Embryonic facial prominence (tissue), 1 donor: ENCODE data around the gene KCNQ1.
A peak's percentile ranks its signal among the peaks of the same experiment; 100 is the strongest.

Experiments
- DNase-seq: peaks from one replicate; pipeline ENCODE4 v3.0.0-alpha.2; 2016; ENCODE audit errors: extremely low spot score

KCNQ1 gene

DNA sequence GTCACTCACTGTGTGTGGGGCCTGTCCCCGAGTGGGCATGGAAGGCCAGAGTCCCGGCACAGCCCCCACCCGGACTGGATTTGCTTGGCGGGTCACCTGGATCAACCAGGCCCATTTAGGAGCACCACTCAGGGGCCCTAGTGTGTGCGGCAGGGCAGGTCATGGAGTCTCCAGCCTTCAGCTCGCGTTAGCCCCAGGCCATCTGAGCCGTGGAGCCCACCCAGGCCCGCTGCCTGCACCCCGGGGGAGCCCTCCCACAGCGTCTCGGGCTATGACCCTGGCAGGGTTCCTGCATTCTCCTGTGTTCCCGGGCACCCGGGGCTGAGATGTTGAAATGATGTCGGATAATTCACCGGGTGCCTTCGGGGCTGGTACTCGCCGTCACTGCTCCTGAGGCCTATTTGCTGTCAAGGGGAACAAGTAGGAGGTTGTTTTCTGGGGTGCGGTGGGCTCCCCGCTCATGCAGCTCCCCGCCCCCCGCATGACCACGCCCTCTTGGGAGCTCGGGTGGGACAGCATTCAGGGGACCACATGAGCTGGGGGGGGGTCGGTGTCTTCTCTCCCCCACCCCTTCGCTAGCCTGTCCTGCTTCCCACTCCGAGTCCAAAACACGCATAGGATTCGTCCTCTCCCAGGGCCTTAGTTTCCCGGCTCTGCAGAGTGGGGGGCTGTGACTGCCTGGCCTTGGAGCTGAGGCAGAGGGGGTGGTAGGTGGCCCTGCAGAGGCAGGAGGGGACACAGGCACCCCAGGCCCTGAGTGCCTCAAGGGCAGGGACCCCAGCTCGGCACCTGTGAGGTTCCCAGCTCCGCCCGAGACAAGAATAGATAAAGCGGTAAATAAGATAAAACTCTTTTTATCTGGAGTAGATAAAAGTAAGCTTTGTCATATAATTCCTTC is 77.2 kb downstream of the KCNQ1 start:
- no peak for DNase-seq

DNA sequence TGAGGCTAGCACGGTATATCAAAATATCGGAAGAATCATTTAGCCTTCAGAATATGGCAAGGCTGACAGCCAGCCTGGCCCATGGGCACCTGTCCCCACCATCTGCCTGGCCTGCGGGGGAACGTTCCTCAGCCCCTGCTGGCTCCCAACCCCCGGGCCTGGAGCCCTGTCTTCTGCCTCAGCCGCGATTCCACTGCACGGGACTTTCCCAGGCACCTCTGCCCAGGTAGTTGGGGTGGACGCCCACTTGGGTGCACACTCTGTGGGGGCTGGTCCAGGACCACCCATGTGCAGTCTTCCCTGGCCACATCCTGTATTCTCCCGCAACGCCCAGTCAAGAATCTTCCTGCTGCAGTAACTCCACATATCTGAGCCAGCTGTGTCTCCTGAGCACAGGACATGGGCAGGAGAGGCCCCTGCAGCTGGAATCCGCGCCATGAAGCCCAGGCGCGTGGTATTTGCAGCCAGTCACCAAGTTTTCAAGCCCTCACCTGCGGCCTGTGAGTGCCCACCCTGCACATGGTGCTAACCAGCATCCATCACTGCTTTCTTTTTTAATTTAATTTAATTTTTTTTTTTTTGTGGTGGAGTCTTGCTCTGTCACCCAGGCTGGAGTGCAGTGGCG is 77.9 kb downstream of the KCNQ1 start:
- DNase-seq = no peak

DNA sequence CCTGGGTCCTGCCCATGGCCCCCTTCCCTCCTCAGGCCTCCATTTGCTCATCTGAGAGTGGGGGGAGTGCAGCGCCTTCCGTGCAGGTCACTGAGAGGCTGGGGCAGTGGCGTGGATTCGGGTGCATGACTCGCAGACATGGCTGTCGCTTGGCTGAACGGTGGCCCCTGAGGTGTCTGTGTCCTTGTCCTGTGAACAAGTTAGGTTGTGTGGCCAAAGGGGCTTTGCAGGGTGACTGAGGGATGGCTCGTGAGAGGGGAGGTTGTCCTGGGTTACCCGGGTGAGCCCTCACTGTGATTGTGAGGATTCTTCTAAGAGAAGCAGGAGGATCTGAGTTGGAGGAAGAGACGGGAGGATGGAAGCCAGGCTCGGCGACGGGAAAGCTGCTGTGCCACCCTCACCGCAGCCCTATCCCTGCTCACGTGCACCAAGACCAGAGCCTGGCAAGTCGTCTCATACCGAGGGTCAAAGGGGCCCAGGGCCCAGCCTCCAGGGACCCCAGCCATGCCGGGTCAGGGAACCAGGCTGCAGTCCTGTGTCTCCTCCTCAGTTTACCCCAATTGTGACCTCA is 79.1 kb downstream of the KCNQ1 start:
- DNase-seq = no peak

DNA sequence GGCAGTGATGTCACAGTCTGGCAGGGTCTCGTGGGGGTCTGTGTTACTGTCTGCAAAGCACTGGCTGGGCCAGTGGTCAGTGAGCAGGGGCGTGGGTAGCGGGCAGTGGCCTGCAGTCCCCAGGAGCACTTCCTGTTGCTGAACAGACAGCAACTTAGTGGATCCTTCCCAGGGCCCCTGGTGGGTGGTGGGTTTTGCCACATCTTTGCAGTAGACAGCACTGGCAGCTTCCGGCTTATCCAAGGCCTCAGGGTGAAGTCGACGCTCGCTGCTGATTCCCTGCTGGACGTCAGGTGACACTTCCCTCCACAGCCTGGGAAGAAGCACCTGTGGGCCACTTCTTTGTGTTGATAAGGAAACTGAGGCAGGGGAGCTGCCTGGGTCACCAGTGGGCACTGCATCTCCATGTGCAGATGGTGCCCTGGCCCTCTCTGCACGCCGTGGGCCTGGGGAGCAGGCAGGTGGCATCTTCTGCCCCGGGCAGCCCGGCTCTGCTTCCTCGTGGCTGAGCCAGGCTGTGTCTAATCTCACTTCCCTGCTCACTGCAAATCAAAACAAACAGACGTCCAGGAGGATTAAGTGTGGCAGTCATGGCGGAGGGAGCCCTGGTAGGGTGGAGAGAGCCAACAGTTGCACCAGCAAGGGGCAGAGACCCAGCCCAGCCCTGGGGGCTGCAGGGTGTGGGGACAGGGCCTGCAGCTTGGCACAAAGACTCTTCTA is 79.8 kb downstream of the KCNQ1 start:
- DNase-seq = no peak

DNA sequence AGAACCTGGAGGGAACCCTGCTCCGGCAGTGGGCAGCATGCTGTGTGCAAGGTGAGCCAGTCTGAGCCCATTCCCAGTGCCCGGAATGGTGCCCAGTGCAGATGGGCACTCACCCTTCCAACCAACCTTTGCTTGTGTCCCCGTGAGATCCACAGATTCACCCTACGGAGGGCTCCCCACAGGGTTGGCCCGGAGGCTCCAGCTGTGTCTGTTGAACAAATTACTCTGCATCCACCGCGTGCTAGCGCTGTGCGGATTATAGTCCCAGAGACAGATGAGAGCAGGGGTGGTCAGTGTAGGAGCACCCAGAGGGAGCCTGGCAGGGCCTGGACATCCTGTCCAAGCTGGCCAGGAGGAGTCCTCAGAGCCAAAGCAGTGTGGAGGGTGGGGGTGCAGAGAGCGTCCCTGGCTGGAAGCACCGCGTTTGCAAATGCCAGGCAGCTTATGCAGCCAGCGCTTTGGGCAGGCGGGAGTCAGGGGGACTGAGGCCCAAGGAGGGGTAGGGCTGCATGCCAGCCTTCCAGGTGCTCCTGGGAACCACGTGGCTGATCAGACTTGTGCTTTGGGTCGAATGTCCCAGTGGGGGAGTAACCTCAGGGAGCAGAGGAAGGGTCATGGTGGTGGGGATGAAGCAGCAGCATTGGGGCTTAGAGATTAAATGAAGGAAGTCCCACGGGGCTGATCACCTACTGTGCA is 80.5 kb downstream of the KCNQ1 start:
- DNase-seq = no peak

DNA sequence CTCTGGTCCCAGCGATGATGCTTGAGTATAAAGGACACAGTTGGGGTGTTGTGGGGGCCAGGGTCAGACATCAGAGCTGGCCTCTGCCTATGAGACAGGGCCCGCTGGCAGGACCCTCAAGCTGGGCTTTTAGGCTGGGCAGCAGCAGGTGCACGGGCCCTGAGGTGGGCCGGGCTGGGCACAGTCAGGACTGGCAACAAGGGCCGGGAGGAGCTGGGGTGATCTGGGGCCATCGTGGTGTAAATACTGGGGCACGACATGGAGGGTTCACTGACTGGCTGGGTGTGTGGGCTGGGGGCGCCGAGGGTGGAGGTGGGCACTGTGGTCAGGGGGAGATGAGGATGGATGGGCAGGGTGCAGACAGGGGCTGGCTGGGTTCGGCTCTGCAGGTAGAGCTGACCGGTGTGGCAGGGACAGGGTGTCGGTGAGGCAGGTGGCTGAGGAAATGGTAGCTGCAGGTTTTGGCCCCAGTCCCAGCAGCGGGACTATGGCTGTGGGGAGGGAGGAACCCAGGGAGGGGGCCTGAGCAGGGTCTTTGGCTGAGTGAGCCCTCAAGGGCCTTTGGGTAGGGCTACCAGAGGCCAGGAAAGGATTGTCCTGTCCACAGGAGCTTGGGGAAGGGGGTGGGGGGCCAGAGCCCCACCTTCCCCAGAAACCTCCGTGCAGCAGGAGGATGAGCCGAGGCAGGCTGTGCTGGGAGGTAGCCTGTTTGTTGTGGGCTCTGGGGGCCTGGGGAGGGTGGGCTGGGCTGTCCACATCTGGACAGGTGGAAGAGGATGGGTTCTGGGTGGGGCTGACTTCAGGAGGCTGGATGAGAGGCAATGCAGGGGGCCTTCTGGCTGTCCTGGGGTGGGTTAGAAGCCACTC is 81.4 kb downstream of the KCNQ1 start:
- no peak for DNase-seq

DNA sequence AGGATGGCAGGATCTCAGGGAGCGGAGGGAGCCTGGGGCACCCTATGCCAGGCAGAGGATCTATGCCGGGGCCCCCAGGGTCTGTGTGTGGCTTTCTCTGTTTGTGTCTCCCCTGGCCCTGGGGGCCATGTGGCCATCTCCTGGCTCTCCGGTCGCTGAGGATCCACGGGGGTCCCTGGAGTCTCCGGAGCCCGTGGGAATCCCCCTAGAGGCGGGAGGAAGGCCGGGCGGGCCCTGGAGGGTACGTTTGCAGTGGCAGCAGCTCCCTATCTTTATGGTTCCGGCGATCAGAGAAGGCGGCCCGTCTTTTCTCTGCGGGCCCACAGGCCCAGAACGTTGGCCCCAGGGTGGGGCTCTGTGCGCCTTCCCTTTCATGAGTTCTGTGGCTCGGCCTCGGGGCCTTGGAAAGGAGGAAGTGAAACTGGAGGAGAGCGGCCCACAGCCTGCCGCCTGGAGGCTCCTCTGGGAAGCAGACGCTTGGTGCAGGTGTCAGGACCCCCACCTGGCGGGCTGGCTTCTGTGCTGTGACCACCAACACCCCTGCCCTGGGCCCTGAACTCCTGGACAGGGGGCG is 82.1 kb downstream of the KCNQ1 start:
- DNase-seq = no peak

DNA sequence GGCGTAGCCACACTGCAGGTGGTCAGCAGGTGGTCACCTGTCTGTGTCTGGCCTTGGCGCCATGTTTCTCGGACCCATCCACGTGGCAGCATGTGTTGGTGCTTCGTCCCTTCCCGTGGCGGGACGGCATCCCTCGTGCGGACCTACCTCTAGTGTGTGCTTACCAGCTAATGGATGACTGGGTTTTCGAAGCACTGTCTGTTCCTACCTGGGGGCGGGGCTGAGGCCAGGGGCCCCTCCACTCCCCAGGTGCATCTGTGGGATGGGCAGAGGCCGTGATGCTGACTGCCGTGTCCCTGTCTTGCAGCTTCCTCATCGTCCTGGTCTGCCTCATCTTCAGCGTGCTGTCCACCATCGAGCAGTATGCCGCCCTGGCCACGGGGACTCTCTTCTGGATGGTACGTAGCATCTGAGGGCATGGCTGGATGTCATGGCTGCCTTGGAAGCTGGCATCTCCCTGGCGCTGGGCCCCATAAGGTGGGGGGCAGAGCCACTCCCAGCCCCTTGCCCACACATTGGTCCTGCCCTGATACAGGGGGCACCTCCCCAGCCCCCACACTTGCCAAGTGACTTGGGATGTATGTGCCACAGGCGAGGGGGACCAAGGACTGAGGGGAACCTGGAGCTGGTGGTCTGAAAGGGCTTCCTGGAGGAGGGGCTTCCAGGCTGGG is 82.9 kb downstream of the KCNQ1 start:
- DNase-seq = no peak

DNA sequence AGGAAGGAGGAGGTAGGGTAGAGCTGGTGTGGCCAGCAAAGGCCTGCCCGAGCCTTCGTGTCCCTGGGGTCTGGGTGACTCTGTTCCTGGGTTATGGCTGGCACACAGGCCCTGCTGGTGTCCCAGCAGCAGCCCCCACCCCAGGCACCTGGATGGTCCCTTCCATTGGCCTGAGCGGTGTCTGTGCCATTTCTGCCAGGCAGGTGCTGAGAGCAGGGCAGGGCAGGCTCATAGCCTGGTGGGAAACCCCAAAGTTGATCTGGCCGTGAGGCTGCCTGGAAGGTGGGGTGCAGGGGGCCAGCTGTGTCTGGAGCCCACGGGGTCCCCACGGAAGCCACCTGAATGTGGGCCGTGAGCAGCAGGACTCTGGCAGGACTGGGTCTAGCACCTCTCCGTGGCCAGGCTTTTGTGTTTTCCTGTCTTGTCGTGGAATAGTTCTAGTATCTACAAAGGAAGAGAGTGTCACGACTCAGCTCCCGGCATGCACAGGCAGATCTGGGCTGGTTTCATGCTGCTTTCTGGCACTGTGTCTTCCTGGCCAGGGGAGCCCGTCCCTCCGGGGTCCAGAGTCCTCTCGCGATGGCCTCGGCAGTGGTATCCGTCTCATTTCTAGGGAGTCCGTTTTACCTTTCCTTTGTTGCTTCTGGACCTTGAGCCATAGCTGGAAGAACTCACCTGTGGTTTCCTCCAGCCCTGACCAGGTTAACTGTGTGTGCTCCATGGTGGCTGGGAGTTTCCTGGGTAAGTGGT is 83.7 kb downstream of the KCNQ1 start:
- DNase-seq = no peak

DNA sequence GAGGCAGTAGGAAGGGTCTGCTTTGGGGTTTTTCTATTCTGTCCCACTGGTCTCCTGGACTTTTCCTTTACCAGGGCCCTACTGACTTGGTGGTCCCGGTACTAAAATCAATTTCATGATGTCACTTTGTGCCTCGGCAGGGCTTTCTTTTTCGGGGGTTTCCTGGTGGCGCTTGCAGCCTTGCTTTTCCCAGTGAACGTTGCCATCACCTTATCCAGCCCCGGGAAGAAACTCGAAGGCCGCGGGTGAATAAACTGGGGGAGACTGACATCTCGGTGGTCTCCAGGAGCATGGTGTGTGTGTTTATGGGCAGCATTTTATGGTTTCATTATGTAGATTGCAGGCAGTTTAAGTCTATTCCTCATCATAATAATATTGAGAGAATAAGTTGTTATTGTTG is 84.4 kb downstream of the KCNQ1 start:
- no peak for DNase-seq

DNA sequence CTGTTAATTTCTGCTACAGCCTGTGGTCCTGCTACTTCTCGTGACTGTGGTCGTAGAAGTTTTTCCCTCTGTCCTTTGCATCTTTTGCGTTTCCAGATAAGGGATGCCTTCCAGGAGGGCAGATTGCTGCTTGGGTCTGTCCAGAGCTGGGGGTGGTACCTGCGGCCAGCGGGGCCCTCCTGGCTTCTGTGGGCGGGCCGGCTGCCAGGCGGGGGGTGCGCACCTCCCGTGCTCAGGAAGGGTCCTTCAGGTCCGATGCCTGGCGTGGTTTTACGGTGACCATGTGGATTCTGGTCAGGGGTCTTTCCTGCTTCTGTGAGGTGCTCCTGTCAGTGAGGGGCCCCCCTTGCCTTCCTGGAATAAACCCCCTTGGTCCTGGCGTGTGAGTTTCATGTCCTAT is 84.8 kb downstream of the KCNQ1 start:
- DNase-seq = no peak

DNA sequence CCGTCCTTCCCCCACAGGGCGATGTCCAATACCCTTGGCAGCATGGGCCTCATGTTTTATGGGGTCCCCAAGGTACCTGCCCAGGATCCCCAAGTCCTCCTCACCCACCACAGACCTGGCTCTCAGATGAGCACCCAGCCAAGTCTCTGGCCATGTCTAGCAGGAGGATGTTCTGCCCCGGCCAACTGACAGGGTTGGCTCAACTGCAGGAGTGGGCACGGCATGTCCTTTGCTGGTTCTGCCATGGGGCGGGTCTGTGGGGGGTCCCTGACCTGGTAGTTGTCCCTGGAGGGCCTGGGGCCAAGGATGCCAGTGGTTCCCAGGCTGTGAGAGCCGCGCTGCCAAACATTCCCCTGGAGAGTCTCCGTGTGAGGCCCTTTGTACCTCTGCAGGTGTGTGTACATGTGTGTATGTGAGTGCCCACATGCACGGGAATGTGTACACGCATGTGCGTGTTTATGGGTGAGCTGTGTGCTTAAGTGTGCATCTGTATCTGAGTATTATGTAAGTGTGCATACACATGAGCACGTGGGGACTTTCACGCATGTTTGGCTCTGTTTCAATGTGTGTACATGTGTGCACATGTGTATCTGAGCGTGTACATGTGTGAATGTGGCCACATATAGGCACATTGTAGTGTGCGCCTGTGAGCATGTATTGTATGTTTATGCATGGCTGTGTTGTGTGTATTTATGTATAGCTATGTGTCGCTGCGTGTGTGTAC is 85.5 kb downstream of the KCNQ1 start:
- no peak for DNase-seq

DNA sequence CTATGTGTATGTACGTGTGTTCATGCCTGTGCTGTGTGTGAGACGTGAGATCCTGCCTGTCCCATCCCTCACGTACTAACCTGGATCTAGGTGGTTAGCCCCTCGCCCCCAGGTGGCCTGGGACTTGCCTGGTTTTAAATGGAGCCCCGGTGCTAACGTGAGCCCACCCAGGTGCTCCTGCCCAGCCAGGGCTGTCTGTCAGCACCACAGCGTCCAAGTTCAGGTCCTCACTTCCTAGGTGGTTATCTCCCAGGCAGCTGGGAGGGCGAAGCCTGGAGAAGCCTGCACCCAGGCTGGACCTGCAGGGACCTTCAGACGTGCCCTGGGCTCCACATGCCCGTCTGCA is 86.0 kb downstream of the KCNQ1 start:
- no peak for DNase-seq

DNA sequence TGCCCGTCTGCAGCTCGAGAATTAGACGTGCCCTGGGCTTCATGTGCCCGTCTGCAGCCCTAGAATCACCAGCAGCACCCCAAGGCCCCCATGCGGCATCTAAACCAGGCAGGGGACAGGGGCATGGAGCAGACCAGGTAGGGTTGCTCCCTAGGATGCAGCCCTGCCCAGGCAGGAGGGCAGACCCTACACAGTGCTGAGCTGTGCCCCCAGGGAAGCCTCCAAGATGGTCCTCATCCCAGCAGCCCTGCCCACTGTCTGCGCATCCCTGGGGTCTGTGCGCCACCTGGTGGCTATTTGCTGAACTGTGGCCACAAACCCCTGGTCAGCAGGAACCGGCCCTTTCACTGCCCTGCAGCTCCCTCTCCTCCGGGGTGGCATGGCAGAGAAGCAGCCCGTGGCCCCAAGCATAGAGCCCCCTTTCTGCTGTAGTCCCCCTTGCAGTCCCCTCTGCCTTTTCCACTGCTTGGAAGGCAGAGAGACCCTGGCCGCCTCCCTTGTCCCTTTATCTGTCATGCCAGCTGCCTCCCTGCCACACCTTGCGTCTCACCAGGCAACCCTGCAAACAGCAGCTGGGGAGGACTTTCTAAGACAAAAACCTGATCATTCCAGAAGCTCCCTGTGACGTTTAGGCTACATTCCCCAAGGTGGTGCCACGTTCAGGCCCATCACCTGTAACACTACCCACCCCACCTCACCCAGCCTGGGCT is 86.6 kb downstream of the KCNQ1 start:
- peak; percentile 20 for DNase-seq

DNA sequence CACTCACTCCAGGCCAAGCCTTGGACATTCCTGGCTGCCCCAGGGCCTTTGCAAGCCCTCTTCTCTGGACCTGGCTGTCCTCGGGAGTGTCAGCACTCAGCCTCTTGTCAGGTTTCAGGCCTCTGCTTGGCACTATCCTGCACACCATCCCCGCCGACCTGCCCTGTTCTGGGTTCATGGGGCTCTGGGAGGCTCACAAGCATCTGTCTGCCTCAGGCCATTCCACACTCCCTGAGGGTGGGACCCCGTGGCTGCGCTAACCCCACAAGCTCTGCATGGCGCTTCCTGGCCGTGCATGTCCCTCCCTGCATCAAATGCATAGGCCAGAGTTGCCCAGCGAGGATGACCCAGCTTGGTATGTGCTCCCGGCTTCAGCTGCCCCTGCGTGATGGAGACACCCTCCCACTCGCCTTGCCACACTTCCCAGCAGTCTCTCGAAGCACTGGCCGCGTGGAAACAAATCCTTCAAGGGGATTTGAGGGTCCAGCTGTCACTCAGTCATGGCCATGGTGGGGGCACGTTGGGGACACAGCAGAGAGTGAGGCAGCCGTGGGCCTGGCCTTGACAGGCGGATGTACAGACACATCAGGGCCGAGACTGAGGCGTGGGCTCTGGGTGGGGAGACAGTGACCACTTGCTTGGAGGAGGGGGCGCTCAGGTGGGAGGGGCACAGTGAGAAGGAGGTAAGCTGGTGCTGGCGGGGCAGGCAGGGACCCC is 87.3 kb downstream of the KCNQ1 start:
- no peak for DNase-seq

DNA sequence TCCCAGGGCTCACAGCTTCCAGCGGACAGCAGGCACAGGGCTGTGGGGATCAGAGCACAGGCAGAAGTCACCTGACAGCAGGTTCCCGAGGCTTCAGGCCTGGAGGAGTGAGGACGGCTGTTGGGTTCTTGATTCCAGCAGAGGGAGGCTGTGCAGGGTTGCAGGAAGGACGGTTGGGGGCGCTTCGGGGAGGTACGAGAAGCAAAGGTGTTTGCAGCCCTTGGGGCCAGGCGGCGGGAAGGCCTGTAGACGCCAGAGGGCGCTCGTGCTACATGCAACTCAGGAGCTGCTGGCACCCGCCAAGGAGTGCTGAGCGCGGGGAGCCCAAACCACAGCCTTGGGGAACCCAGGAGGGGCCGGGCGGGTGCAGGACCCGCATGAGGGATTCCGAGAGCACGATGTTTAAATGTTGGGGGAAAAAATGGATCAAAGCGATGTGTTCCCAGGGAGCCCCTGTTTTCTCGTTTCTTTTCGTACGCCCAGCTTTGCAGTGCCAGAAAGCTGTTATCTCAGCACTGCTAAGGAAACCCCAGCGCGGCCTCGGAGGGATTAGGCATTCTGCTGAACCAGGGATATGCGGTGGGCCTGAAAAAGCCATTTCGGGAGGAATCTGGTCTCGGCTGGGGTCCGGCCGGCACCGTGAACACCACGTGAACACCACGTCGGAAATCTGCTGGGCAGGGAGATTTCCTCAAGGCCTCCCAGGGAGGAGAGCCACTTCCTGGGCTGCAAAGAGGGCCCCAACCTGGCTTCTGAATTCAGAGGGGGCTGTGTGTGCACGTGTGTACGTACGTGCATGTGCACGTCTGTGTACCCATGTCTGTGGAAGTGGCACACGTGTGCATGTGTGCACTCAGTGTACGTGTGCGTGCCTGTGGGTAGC is 88.1 kb downstream of the KCNQ1 start:
- DNase-seq = peak; percentile 70
